GM18517 (cell line): Measurements from ENCODE around the gene ZNF10.

Source experiments
- ATAC-seq: cut with Tn5 transposase; IDR thresholded peaks from one replicate; pipeline ENCODE4 v1.9.1; 2021; ENCODE audit warnings: mild to moderate bottlenecking, moderate library complexity; ENCODE audit not compliant: unreplicated experiment

ZNF10 gene

GRCh38 chr12:133192847-133193246 is 62.4 kb downstream of the ZNF10 start:
- ATAC-seq: no peak

- ATAC-seq: no peak
Observed at GRCh38 chr12:133201888-133202287, 71.5 kb downstream of the ZNF10 start.

GRCh38 chr12:133202493-133203343 is 72.3 kb downstream of the ZNF10 start:
- ATAC-seq: no peak

- no peak for ATAC-seq
Observed at GRCh38 chr12:133203344-133204263, 73.2 kb downstream of the ZNF10 start.

- no peak for ATAC-seq
Observed at GRCh38 chr12:133204264-133204603, 73.8 kb downstream of the ZNF10 start.

GRCh38 chr12:133206390-133206789 is 76.0 kb downstream of the ZNF10 start:
- ATAC-seq: no peak
